Neural cell (in vitro differentiated cells): Measurements from ENCODE around the gene SGPP2. TPM values are rescaled to one million over a fixed set of nuclear protein-coding genes. Genes with fewer than 3 reads are reported as not detected.

Experiments used
- H2AFZ ChIP-seq: fragments of 200-600, 300-800 bp; sonication (generic), shearing (Covaris generic); 2 replicates; pipeline ENCODE4 v1.6.0; 2014; ENCODE audit warnings: low read depth, mild to moderate bottlenecking, antibody characterized with exemption, low read length, moderate library complexity
- H3F3A ChIP-seq: fragments of 200-600 bp; shearing (Covaris generic); 2 replicates; pipeline ENCODE4 v1.6.1; 2016; ENCODE audit warnings: mild to moderate bottlenecking, moderate library complexity, mixed read lengths, antibody characterized with exemption, low read length; ENCODE audit not compliant: insufficient read depth, poor library complexity, severe bottlenecking
- H3K27ac ChIP-seq: fragments of 200-600, 300-800 bp; sonication (generic), shearing (Covaris generic); 2 replicates; pipeline ENCODE4 v1.5.1; 2014; ENCODE audit warnings: mild to moderate bottlenecking, low read length, moderate library complexity
- H3K27me3 ChIP-seq: fragments of 300-800, 200-600 bp; sonication (generic), shearing (Covaris generic); 2 replicates; pipeline ENCODE4 v1.6.0; 2014; ENCODE audit warnings: mild to moderate bottlenecking, low read depth, low read length, moderate library complexity; ENCODE audit not compliant: insufficient read depth
- H3K36me3 ChIP-seq: fragments of 300-800, 200-600 bp; sonication (generic), shearing (Covaris generic); 2 replicates; pipeline ENCODE4 v1.5.1; 2014; ENCODE audit warnings: mild to moderate bottlenecking, antibody characterized with exemption, low read length, moderate library complexity; ENCODE audit not compliant: insufficient read depth
- H3K4me2 ChIP-seq: fragments of 300-800, 200-600 bp; sonication (generic), shearing (Covaris generic); 2 replicates; pipeline ENCODE4 v1.6.0; 2014; ENCODE audit warnings: mild to moderate bottlenecking, low read length
- H3K4me3 ChIP-seq: fragments of 300-800, 200-600 bp; sonication (generic), shearing (Covaris generic); 2 replicates; pipeline ENCODE4 v1.5.1; 2014; ENCODE audit warnings: mild to moderate bottlenecking, low read length, moderate library complexity
- H3K79me2 ChIP-seq: fragments of 200-600 bp; shearing (Covaris generic); replicated peaks from 2 replicates; pipeline ENCODE4 v1.6.0; 2014; ENCODE audit warnings: mild to moderate bottlenecking, low read length, moderate library complexity; ENCODE audit not compliant: insufficient read depth
- H3K9ac ChIP-seq: fragments of 300-800, 200-600 bp; sonication (generic), shearing (Covaris generic); 2 replicates; pipeline ENCODE4 v1.6.1; 2016; ENCODE audit warnings: mild to moderate bottlenecking, low read length, mixed read lengths
- H3K9me2 ChIP-seq: fragments of 200-600 bp; shearing (Covaris generic); 2 replicates; pipeline ENCODE4 v1.6.1; 2016; ENCODE audit warnings: mild to moderate bottlenecking, low read length, mixed read lengths; ENCODE audit not compliant: insufficient read depth
- H3K9me3 ChIP-seq: fragments of 200-600, 300-800 bp; sonication (generic), shearing (Covaris generic); 2 replicates; pipeline ENCODE4 v1.6.1; 2016; ENCODE audit warnings: mild to moderate bottlenecking, mixed run types, low read length, moderate library complexity, mixed read lengths
- H4K20me1 ChIP-seq: fragments of 200-600 bp; shearing (Covaris generic); 2 replicates; pipeline ENCODE4 v1.6.1; 2016; ENCODE audit warnings: mild to moderate bottlenecking, mixed run types; ENCODE audit not compliant: insufficient read depth
- EP300 ChIP-seq: fragments of 450-650 bp; conservative IDR thresholded peaks from 2 replicates; pipeline ENCODE4 v1.6.1; 2014; ENCODE audit warnings: antibody characterized with exemption, mild to moderate bottlenecking, moderate library complexity; ENCODE audit not compliant: poor library complexity, severe bottlenecking
- EZH2 ChIP-seq: fragments of 200-600, 300-800 bp; shearing (Covaris generic), sonication (generic); IDR thresholded peaks from 2 replicates; pipeline ENCODE4 v1.6.1; 2014; ENCODE audit warnings: antibody characterized with exemption, low read length, borderline replicate concordance, mild to moderate bottlenecking; ENCODE audit not compliant: insufficient read depth, poor library complexity, severe bottlenecking
- MXI1 ChIP-seq: fragments of 450-650 bp; conservative IDR thresholded peaks from 2 replicates; pipeline ENCODE4 v1.6.1; 2014; ENCODE audit warnings: antibody characterized with exemption, mild to moderate bottlenecking; ENCODE audit not compliant: poor library complexity, severe bottlenecking
- POLR2AphosphoS5 ChIP-seq: IDR thresholded peaks from 2 replicates; pipeline ENCODE4 v1.6.1; 2012
- RAD21 ChIP-seq: fragments of 450-650 bp; conservative IDR thresholded peaks from 2 replicates; pipeline ENCODE4 v1.6.1; 2014; ENCODE audit warnings: antibody characterized with exemption, mild to moderate bottlenecking, moderate library complexity
- SMC3 ChIP-seq: fragments of 450-650 bp; conservative IDR thresholded peaks from 2 replicates; pipeline ENCODE4 v1.6.1; 2014; ENCODE audit warnings: antibody characterized with exemption, mild to moderate bottlenecking, moderate library complexity; ENCODE audit not compliant: poor library complexity
- TAF1 ChIP-seq: IDR thresholded peaks from 2 replicates; pipeline ENCODE4 v1.6.1; 2012; ENCODE audit warnings: low read depth
- polyA plus RNA-seq: library from polyadenylated mRNA; depleted of rRNA; stranded (reverse); fragments of >200 nt; gene quantifications from 2 replicates; pipeline ENCODE4 v1.2.3, GENCODE V29; 2014
- TF ChIP-seq, protein P1 (sequence below): IDR thresholded peaks from 2 replicates; pipeline ENCODE4 v1.6.1; 2012; ENCODE audit warnings: borderline replicate concordance
- TF ChIP-seq, protein P2 (sequence below): fragments of 450-650 bp; IDR thresholded peaks from 2 replicates; pipeline ENCODE4 v1.5.1; 2014; ENCODE audit warnings: antibody characterized with exemption, mild to moderate bottlenecking, moderate library complexity; ENCODE audit not compliant: poor library complexity, severe bottlenecking

SGPP2 gene
- polyA plus RNA-seq, 1 donor from 2014 or later, result 0.38 TPM

DNA sequence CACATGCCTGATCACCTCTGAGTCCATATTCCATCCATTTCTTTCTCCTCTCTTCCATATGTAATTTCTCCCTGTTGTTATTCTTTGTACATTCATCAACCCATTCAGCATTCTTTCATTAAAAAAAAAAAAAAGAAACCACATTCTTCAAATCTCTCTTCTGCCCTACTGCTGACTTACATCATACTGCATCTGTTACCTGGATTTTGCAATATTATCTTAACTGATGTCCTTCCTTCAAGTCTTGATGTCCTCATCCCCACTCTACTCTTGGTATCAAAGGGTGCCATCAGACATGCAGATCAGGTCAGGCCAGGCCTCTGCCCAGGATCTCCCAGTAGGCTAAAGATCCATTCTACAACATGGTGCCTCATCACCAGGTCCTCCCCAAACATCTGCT is 90.6 kb downstream of the SGPP2 start:
- Histone ChIP-seq H3K36me3 (no peaks in the 10 kb centered on the region), H3F3A (no peaks in the 10 kb centered on the region), H3K27ac (no peak overlapping the region), H3K79me2 (no peaks in the 10 kb centered on the region), H2AFZ (no peak overlapping the region), H3K4me3 (no peak overlapping the region), H4K20me1 (no peaks in the 10 kb centered on the region), H3K9ac (no peak overlapping the region), H3K4me2 (no peak overlapping the region), H3K9me3 (no peaks in the 10 kb centered on the region), H3K27me3 (no peaks in the 10 kb centered on the region), H3K9me2 (no peaks in the 10 kb centered on the region)
- no peak for TF ChIP-seq TAF1

DNA sequence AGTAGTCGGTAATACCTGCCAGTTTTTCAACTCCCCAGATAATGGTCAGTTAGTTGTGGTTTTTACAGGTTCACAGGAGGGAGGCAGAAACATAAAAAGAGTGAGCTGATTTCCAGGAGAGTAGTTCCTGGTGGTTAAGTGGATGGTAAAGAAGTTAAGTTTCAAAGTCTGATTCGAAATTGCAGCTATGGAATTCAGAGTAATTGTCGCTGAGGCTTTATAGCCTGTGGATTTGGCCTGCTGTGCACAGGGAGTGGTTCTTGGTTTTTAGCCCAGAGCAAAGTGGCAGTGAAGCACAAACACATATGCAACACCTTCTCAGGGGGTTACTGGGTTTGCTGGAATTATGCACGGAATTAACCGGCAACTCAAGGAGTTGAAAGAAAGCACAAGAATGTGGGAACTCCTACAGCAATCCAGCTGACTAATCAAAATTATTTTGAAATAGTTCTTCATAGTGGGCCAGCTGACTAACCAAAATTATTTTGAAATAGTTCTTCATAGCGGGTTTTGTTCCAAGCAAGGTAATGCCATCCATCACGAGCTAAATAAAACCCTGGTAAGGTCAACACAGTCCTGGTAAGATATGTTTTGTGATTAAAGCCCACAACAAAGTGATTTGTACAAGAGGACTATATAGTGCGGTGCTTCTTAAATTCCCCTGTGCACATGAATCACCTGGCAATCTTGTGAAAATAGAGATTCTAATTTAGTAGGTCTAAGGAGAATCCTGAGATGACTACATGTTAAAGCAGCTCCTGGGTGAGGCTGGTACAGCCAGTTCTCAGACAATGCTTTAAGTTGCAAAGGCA is 94.4 kb downstream of the SGPP2 start:
- Histone ChIP-seq H3K9me2 (no peaks in the 10 kb centered on the region), H3K9me3 (no peaks in the 10 kb centered on the region), H3K27ac (no peak overlapping the region), H4K20me1 (no peaks in the 10 kb centered on the region), H3K36me3 (no peaks in the 10 kb centered on the region), H3K4me2 (no peak overlapping the region), H3K27me3 (no peaks in the 10 kb centered on the region), H2AFZ (no peak overlapping the region), H3F3A (no peaks in the 10 kb centered on the region), H3K9ac (no peak overlapping the region), H3K79me2 (no peaks in the 10 kb centered on the region), H3K4me3 (no peak overlapping the region)
- peak; percentile 16 for TF ChIP-seq MXI1
- TF ChIP-seq, protein P1, sequence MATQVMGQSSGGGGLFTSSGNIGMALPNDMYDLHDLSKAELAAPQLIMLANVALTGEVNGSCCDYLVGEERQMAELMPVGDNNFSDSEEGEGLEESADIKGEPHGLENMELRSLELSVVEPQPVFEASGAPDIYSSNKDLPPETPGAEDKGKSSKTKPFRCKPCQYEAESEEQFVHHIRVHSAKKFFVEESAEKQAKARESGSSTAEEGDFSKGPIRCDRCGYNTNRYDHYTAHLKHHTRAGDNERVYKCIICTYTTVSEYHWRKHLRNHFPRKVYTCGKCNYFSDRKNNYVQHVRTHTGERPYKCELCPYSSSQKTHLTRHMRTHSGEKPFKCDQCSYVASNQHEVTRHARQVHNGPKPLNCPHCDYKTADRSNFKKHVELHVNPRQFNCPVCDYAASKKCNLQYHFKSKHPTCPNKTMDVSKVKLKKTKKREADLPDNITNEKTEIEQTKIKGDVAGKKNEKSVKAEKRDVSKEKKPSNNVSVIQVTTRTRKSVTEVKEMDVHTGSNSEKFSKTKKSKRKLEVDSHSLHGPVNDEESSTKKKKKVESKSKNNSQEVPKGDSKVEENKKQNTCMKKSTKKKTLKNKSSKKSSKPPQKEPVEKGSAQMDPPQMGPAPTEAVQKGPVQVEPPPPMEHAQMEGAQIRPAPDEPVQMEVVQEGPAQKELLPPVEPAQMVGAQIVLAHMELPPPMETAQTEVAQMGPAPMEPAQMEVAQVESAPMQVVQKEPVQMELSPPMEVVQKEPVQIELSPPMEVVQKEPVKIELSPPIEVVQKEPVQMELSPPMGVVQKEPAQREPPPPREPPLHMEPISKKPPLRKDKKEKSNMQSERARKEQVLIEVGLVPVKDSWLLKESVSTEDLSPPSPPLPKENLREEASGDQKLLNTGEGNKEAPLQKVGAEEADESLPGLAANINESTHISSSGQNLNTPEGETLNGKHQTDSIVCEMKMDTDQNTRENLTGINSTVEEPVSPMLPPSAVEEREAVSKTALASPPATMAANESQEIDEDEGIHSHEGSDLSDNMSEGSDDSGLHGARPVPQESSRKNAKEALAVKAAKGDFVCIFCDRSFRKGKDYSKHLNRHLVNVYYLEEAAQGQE, result no peak
- TF ChIP-seq EZH2, result no peak
- peak; percentile 68 for TF ChIP-seq POLR2AphosphoS5

DNA sequence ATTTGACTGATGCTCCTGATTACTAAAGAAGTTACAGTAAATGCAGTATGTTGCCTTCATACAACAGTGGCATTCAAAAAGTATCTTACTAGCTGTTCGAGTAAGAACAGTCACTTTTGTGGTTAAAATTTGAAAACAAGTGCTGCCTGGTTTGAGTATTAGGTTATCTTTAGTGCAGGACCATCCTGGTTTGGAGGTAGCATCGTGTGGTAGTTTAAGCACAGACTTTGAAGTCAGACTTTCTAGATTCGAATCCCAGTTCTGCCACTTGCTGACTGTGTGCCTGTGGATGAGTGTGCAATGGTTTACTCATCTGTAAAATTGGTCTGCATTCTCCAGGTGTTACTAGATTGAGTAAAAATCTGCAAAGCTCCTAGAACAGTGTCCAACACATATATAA is 96.8 kb downstream of the SGPP2 start:
- Histone ChIP-seq H3K9ac (no peak overlapping the region), H4K20me1 (no peaks in the 10 kb centered on the region), H3K27me3 (no peaks in the 10 kb centered on the region), H3K36me3 (no peaks in the 10 kb centered on the region), H3K4me2 (no peak overlapping the region), H3K9me3 (no peaks in the 10 kb centered on the region), H3K79me2 (no peaks in the 10 kb centered on the region), H3K27ac (no peak overlapping the region), H3K4me3 (no peak overlapping the region), H3K9me2 (no peaks in the 10 kb centered on the region), H3F3A (no peaks in the 10 kb centered on the region), H2AFZ (no peak overlapping the region)
- TF ChIP-seq MXI1 (no peak), POLR2AphosphoS5 (no peak), RAD21 (no peak), EZH2 (no peak), TAF1 (no peak), EP300 (no peak), SMC3 (no peak)
- TF ChIP-seq, protein P2, sequence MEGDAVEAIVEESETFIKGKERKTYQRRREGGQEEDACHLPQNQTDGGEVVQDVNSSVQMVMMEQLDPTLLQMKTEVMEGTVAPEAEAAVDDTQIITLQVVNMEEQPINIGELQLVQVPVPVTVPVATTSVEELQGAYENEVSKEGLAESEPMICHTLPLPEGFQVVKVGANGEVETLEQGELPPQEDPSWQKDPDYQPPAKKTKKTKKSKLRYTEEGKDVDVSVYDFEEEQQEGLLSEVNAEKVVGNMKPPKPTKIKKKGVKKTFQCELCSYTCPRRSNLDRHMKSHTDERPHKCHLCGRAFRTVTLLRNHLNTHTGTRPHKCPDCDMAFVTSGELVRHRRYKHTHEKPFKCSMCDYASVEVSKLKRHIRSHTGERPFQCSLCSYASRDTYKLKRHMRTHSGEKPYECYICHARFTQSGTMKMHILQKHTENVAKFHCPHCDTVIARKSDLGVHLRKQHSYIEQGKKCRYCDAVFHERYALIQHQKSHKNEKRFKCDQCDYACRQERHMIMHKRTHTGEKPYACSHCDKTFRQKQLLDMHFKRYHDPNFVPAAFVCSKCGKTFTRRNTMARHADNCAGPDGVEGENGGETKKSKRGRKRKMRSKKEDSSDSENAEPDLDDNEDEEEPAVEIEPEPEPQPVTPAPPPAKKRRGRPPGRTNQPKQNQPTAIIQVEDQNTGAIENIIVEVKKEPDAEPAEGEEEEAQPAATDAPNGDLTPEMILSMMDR, result no peak
- TF ChIP-seq, protein P1, result no peak
